Measurements from ENCODE around the gene GRIN3B.

GRIN3B gene

GRCh38 chr19:1001538-1002166, 1.4 kb downstream of the GRIN3B start:
- TF ChIP-seq TAF1 (IDR thresholded peaks at IDR 0.05; ENCODE audit: low read depth) (no peak), ZBTB7A (IDR thresholded peaks at IDR 0.05; ENCODE audit: low read depth) (peak; percentile 92), RAD21 (IDR thresholded peaks at IDR 0.05; ENCODE audit: low read depth) (peak; percentile 82)

GRCh38 chr19:1002600-1002999, 2.4 kb downstream of the GRIN3B start:
- TF ChIP-seq ZBTB7A (IDR thresholded peaks at IDR 0.05; ENCODE audit: low read depth), result no peak
- no peak for TF ChIP-seq RAD21 (IDR thresholded peaks at IDR 0.05; ENCODE audit: low read depth)
- no peak for TF ChIP-seq EGR1 (IDR thresholded peaks at IDR 0.05)
- TF ChIP-seq TAF1 (IDR thresholded peaks at IDR 0.05; ENCODE audit: low read depth), result no peak
- TF ChIP-seq NFIC (IDR thresholded peaks at IDR 0.05), result no peak
- no peak for TF ChIP-seq MAX (IDR thresholded peaks at IDR 0.05)
- no peak for TF ChIP-seq EP300 (IDR thresholded peaks at IDR 0.05; ENCODE audit: borderline replicate concordance)
- no peak for TF ChIP-seq FOXM1 (IDR thresholded peaks at IDR 0.05; ENCODE audit: borderline replicate concordance, low read depth)
- TF ChIP-seq USF1 (IDR thresholded peaks at IDR 0.05), result no peak
- no peak for TF ChIP-seq TCF12 (IDR thresholded peaks at IDR 0.05; ENCODE audit: low read depth)
- TF ChIP-seq CREB1 (IDR thresholded peaks at IDR 0.05; ENCODE audit: low read depth), result no peak
- TF ChIP-seq YY1 (IDR thresholded peaks at IDR 0.05; ENCODE audit: low read depth), result no peak
- TF ChIP-seq TEAD4 (IDR thresholded peaks at IDR 0.05), result no peak
- no peak for TF ChIP-seq CEBPB (IDR thresholded peaks at IDR 0.05)
- no peak for TF ChIP-seq REST (IDR thresholded peaks at IDR 0.05; ENCODE audit: low read depth)

- TF ChIP-seq NFIC (IDR thresholded peaks at IDR 0.05) (no peak), REST (IDR thresholded peaks at IDR 0.05; ENCODE audit: low read depth) (no peak), CEBPB (IDR thresholded peaks at IDR 0.05) (no peak), CREB1 (IDR thresholded peaks at IDR 0.05; ENCODE audit: low read depth) (no peak), TAF1 (IDR thresholded peaks at IDR 0.05; ENCODE audit: low read depth) (no peak), EGR1 (IDR thresholded peaks at IDR 0.05) (no peak), RAD21 (IDR thresholded peaks at IDR 0.05; ENCODE audit: low read depth) (no peak), EP300 (IDR thresholded peaks at IDR 0.05; ENCODE audit: borderline replicate concordance) (no peak), TCF12 (IDR thresholded peaks at IDR 0.05; ENCODE audit: low read depth) (no peak), MAX (IDR thresholded peaks at IDR 0.05) (no peak), YY1 (IDR thresholded peaks at IDR 0.05; ENCODE audit: low read depth) (no peak), ZBTB7A (IDR thresholded peaks at IDR 0.05; ENCODE audit: low read depth) (no peak), FOXM1 (IDR thresholded peaks at IDR 0.05; ENCODE audit: borderline replicate concordance, low read depth) (no peak), TEAD4 (IDR thresholded peaks at IDR 0.05) (no peak)
Observed at GRCh38 chr19:1003283-1003682, 3.1 kb downstream of the GRIN3B start.

- TF ChIP-seq TCF12 (IDR thresholded peaks at IDR 0.05; ENCODE audit: low read depth) (no peak), ZBTB7A (IDR thresholded peaks at IDR 0.05; ENCODE audit: low read depth) (no peak), MAX (IDR thresholded peaks at IDR 0.05) (peak; percentile 28; the same call in 1 of the 2 replicates), NFIC (IDR thresholded peaks at IDR 0.05) (no peak), EP300 (IDR thresholded peaks at IDR 0.05; ENCODE audit: borderline replicate concordance) (no peak), CREB1 (IDR thresholded peaks at IDR 0.05; ENCODE audit: low read depth) (no peak), EGR1 (IDR thresholded peaks at IDR 0.05) (no peak)
Observed at GRCh38 chr19:1004204-1004802, 4.1 kb downstream of the GRIN3B start.

GRCh38 chr19:1004803-1005664, 4.8 kb downstream of the GRIN3B start:
- no peak for TF ChIP-seq YY1 (IDR thresholded peaks at IDR 0.05; ENCODE audit: low read depth)
- peak; percentile 76 for TF ChIP-seq MAX (IDR thresholded peaks at IDR 0.05)
- TF ChIP-seq CEBPB (IDR thresholded peaks at IDR 0.05), result no peak
